HEK293T (cell line): ENCODE data around the gene MRPL27.

Source experiments
- CTCF ChIA-PET: fragments of 350-600 bp; formaldehyde crosslinking; extraction: SDS; loops from one replicate; lab custom pipeline; 2021; ENCODE audit warnings: antibody characterized with exemption, inconsistent platforms; lab: Yijun Ruan, JAX
- POLR2A ChIA-PET: fragments of 350-600 bp; formaldehyde crosslinking; extraction: SDS; loops from one replicate; lab custom pipeline; 2020; ENCODE audit warnings: antibody characterized with exemption, inconsistent platforms; lab: Yijun Ruan, JAX
- DNase-seq: peaks from one replicate; pipeline ENCODE4 v3.0.0; 2012; ENCODE audit warnings: mixed read lengths; ENCODE audit errors: extremely low spot score
- ARNT ChIP-seq: fragments of 450-650 bp; IDR thresholded peaks from 2 replicates; pipeline ENCODE4 v1.6.1; 2017; ENCODE audit warnings: mild to moderate bottlenecking
- BHLHE40 ChIP-seq: fragments of 450-650 bp; IDR thresholded peaks from 2 replicates; pipeline ENCODE4 v1.6.1; 2016; ENCODE audit warnings: mild to moderate bottlenecking, moderate library complexity, borderline replicate concordance
- CTBP1 ChIP-seq: fragments of 450-650 bp; IDR thresholded peaks from 2 replicates; pipeline ENCODE4 v1.6.1; 2016; ENCODE audit warnings: borderline replicate concordance
- ELF4 ChIP-seq: fragments of 450-650 bp; IDR thresholded peaks from 2 replicates; pipeline ENCODE4 v1.6.1; 2017; ENCODE audit warnings: antibody characterized with exemption
- FOXA1 ChIP-seq: fragments of 450-650 bp; IDR thresholded peaks from 2 replicates; pipeline ENCODE4 v1.6.1; 2016; ENCODE audit warnings: mild to moderate bottlenecking
- FOXK2 ChIP-seq: fragments of 450-650 bp; IDR thresholded peaks from 2 replicates; pipeline ENCODE4 v1.6.1; 2016; ENCODE audit warnings: mild to moderate bottlenecking
- FOXM1 ChIP-seq: fragments of 450-650 bp; IDR thresholded peaks from 2 replicates; pipeline ENCODE4 v1.6.1; 2017; ENCODE audit warnings: mild to moderate bottlenecking, borderline replicate concordance
- HDGF ChIP-seq: fragments of 450-650 bp; IDR thresholded peaks from 2 replicates; pipeline ENCODE4 v1.6.1; 2017; ENCODE audit warnings: antibody characterized with exemption, borderline replicate concordance
- L3MBTL2 ChIP-seq: fragments of 450-650 bp; conservative IDR thresholded peaks from 2 replicates; pipeline ENCODE4 v1.6.1; 2016; ENCODE audit warnings: mild to moderate bottlenecking
- LEF1 ChIP-seq: fragments of 450-650 bp; IDR thresholded peaks from 2 replicates; pipeline ENCODE4 v1.6.1; 2017; ENCODE audit warnings: mild to moderate bottlenecking, borderline replicate concordance
- NFRKB ChIP-seq: fragments of 450-650 bp; IDR thresholded peaks from 2 replicates; pipeline ENCODE4 v1.6.1; 2016; ENCODE audit warnings: mild to moderate bottlenecking, moderate library complexity
- SP1 ChIP-seq: fragments of 450-650 bp; IDR thresholded peaks from 2 replicates; pipeline ENCODE4 v1.6.1; 2017
- SUZ12 ChIP-seq: fragments of 450-650 bp; IDR thresholded peaks from 2 replicates; pipeline ENCODE4 v1.6.1; 2016; ENCODE audit warnings: mild to moderate bottlenecking
- TARDBP ChIP-seq: fragments of 450-650 bp; IDR thresholded peaks from 2 replicates; pipeline ENCODE4 v1.6.1; 2016
- ZNF384 ChIP-seq: fragments of 450-650 bp; IDR thresholded peaks from 2 replicates; pipeline ENCODE4 v1.6.1; 2016
- TF ChIP-seq, protein P1 (sequence below): fragments of 450-650 bp; IDR thresholded peaks from 2 replicates; pipeline ENCODE4 v1.6.1; 2016

MRPL27 gene

DNA sequence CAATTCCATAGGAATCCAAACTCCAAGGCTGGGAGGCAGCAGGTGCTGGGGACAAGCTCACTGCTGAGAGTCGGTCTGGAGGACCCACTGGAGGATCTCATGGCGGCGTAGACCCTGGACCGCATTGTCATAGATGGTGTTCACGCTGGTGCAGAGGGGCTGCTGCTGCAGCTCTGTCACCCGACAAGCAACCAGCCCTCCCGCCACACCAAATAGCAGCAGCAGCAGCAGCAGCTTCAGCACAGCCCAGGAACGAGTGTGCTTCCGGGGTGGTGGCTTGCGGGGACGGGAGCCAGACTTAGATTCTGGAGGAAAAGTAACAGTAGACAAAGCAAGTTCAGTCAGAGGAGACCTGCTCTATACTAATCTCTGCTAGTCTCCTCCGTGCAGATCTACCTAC, 9.9 kb upstream of the MRPL27 start:
- POLR2A ChIA-PET = interaction anchor here (2.5 to 2.7 kb wide), 2 partner anchors 8 to 14 kb away, joined by 9 to 22 read pairs; partner anchors contain the start of gene LRRC59
- CTCF ChIA-PET = no interaction called here
- TF ChIP-seq NFRKB (no peak), HDGF (no peak), LEF1 (no peak), SUZ12 (no peak), CTBP1 (no peak), ARNT (no peak), SP1 (no peak), FOXK2 (no peak), BHLHE40 (no peak), FOXM1 (no peak)
- TF ChIP-seq, protein P1, sequence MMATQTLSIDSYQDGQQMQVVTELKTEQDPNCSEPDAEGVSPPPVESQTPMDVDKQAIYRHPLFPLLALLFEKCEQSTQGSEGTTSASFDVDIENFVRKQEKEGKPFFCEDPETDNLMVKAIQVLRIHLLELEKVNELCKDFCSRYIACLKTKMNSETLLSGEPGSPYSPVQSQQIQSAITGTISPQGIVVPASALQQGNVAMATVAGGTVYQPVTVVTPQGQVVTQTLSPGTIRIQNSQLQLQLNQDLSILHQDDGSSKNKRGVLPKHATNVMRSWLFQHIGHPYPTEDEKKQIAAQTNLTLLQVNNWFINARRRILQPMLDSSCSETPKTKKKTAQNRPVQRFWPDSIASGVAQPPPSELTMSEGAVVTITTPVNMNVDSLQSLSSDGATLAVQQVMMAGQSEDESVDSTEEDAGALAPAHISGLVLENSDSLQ = no peak
- DNase-seq = no peak

DNA sequence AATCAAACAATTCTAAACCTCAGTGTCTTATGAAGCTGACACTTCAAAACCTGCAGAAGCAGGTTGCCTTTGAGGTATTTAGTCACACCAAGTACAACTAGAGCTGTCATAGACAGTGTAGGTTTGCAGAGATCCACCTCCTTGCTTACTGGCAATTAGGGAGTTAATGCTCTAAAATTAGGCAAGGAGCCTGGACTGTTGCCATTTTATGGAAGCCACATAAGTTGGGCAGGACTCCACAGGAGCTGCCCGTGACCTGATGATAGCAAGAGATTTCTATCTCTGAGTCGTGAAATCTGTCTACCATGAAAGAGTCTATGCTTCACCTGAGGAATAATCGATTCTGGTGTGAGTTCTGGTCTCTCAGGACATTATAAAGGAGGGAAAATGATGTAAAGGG, 8.9 kb upstream of the MRPL27 start:
- ChIA-PET POLR2A (interaction anchor here (1.0 to 2.7 kb wide), 3 partner anchors 9 to 19 kb away, joined by 3 to 22 read pairs (median 9); partner anchors contain the start of gene LRRC59), CTCF (interaction anchor here (1.1 to 1.3 kb wide), 2 partner anchors 15 to 21 kb away, joined by 3 to 5 read pairs; partner anchors contain the start of gene LRRC59)
- DNase-seq = no peak
- TF ChIP-seq LEF1 (no peak), NFRKB (no peak), FOXK2 (no peak), FOXM1 (no peak), L3MBTL2 (no peak), TARDBP (no peak), SP1 (no peak), SUZ12 (no peak), CTBP1 (no peak), FOXA1 (no peak), ARNT (no peak), ZNF384 (no peak), ELF4 (no peak), BHLHE40 (no peak), HDGF (no peak)
- TF ChIP-seq, protein P1 = no peak

DNA sequence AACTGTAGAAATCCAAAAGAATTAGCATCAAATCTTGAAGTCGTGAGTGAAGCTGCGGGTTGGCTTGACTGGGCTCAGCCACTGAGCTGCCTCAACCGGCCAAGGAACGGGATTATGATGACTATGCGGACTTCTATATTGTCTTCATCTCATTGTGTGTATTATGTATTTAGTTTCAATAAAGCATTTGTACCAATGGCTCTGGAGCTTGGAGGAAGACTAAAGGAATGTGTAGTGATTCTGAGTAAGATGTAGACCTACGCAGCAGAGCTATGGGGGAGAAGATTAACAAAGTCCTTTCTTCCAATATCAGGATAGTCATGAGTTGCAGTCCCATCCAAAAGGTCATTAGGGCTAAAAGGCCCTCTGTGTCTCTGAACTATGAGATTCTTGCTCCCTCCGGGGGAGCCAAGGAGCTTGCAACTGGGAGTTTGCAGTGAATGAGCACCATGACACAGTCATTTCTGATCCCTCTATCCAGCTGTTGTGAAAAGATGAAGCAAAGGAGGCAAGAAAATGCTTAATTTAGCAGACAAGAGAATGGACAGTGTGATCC, 8.4 kb upstream of the MRPL27 start:
- no peak for TF ChIP-seq SUZ12
- no peak for TF ChIP-seq ZNF384
- TF ChIP-seq BHLHE40 = no peak
- TF ChIP-seq ARNT = no peak
- no peak for DNase-seq
- POLR2A ChIA-PET = interaction anchor here (1.0 to 2.7 kb wide), 3 partner anchors 10 to 18 kb away, joined by 3 to 22 read pairs (median 9); partner anchors contain the start of gene LRRC59
- CTCF ChIA-PET = interaction anchor here (0.7 to 1.3 kb wide), 3 partner anchors 16 to 74 kb away, joined by 3 to 5 read pairs (median 3); partner anchors contain the start of gene LRRC59

DNA sequence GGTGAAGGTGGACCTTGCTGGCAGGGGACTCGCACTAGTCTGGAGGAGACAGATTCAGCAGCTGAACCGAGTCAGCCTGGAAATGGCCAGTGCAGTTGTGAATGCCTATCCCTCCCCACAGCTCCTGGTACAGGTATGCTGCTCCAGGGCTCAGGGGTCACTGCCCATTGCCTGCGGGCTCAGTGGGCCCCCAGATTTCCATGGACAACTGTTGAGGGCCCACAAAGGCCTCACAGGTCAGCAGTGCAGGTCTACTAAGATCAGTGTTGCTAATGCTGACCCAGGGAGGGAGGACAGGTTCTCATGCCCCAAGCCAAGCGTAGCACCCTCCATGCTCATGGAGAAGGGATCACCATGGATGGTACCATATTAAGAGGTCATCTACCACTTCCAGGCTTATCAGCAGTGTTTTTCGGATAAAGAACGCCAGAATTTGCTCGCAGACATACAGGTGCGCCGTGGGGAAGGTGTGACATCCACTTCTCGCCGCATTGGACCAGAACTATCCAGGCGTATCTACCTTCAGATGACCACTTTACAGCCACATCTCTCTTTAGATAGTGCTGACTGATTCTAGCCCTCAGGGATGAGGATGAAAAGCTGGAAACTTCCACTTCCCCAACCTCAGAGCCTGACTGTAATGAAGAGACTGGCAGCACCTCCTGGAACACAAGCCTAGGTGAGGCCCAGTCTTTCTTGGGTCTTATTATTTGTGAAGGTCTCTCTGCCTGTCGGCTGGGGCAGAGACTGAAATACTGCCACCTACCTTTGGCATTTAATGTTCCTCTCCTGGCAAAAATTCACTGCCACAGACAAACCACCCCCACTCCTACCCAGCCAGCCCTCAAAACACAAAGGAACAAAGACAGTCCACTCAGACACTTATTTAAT, 7.6 kb upstream of the MRPL27 start:
- no peak for DNase-seq
- TF ChIP-seq HDGF (no peak), ELF4 (no peak), FOXM1 (no peak)
- ChIA-PET CTCF (interaction anchor here (0.7 to 2.1 kb wide), 4 partner anchors 17 to 75 kb away, joined by 3 to 7 read pairs (median 4); partner anchors contain the start of gene LRRC59), POLR2A (interaction anchor here (1.0 to 2.7 kb wide), 3 partner anchors 10 to 17 kb away, joined by 3 to 22 read pairs (median 9); partner anchors contain the start of gene LRRC59)

DNA sequence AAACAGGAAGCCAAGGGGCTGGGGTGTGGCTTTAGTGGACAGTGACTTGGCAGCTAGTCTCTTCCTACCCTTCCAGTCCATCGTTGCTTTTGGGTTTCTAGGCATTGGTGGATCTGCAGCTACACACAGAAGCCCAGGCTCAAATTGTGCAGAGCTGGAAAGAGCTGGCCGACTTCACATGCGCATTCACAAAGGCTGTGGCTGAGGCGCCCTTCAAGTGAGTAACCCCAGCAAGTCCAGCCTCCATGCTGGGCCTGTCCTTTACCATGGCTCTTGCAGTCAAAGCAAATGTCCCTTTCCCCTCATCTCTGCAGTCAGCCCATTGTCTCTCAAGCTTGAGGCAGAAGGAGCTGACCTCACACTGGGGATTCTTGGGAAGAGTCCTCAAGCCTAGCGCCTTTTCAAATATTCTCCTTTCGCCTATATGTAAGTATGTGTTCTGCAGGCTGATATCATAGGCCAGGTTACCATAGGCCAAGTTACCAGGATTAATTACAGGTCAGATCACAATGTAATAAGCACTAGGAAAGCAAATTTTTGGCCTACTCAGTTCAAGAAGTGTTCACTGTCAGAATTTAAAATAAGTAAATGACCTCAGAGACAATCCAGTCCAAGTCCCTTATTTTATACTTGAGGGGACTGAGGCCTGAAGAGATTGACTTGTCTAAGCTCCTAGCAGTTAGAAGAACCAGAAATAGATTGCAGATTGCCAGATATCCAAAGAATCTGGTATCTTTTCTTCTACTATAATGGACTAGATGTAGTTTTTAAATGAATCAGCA, 6.6 kb upstream of the MRPL27 start:
- TF ChIP-seq FOXA1 = no peak
- TF ChIP-seq HDGF = no peak
- no peak for TF ChIP-seq ZNF384
- no peak for TF ChIP-seq BHLHE40
- no peak for TF ChIP-seq TARDBP
- no peak for TF ChIP-seq ARNT
- DNase-seq = no peak
- POLR2A ChIA-PET = interaction anchor here (1.1 kb wide), 1 partner anchor 18 kb away, joined by 3 read pairs; no protein-coding TSS in a partner anchor
- CTCF ChIA-PET = interaction anchor here (2.1 kb wide), 1 partner anchor 18 kb away, joined by 7 read pairs; the partner anchor contains the start of gene LRRC59

DNA sequence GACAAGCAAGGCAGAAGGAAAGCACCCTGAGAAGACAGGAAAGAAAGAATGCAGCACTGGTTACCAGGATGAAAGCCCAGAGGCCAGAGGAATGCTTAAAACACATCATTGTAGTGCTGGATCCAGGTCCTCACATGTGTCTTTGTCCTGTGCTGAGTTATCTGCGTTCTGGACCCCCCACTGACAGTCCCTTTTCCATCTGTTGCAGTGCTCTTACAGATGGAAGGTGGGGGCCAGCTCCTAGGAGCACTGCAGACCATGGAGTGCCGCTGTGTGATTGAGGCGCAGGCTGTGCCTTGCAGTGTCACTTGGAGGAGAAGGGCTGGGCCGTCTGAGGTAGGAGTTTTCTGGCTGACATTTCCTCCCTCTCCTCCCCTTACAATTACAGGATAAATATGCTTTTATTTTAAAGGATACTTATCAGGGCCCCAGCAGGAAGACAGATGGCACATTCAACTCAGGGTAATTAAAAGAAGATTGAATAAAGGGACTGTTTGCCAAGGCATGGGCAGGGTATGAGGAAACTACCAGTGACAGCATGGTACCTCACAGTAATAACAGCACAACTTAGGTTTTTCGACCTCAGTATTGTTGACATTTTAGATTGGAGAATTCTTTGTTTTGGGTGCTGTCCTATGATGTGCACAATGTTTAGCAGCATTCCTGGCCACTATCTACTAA, 3.0 kb upstream of the MRPL27 start:
- CTCF ChIA-PET = interaction anchor here (0.6 kb wide), 2 partner anchors 21 to 198 kb away, joined by 3 read pairs; no protein-coding TSS in a partner anchor
- POLR2A ChIA-PET = interaction anchor here (0.9 to 1.2 kb wide), 2 partner anchors 14 to 21 kb away, joined by 3 read pairs; no protein-coding TSS in a partner anchor
- no peak for DNase-seq
- no peak for TF ChIP-seq LEF1
- no peak for TF ChIP-seq BHLHE40
- no peak for TF ChIP-seq ZNF384
- no peak for TF ChIP-seq L3MBTL2
- no peak for TF ChIP-seq FOXK2
